Kidney (tissue), 14 donors: ENCODE measurements around the gene CDHR4. TPM values are rescaled to one million over a fixed set of nuclear protein-coding genes. Genes with fewer than 3 reads are reported as not detected.

Experiments
- DNase-seq, 5 donors: peaks; one replicate each; pipeline ENCODE4 v3.0.0-alpha.2; 2013 to 2020
- FAIRE-seq: peaks from 2 replicates; lab custom pipeline; 2012; peaks lifted over from hg19 to GRCh38; lab: Jason Lieb, UNC
- H3K27ac ChIP-seq, 2 donors: one replicate each; pipeline ENCODE4 v1.7.0; 2013; ENCODE audit warnings: low read depth in 2 of 2, low read length in 2 of 2, inconsistent platforms in 1 of 2
- H3K27me3 ChIP-seq: one replicate; pipeline ENCODE4 v1.7.1; 2013; ENCODE audit warnings: low read length, inconsistent platforms; ENCODE audit not compliant: control insufficient read depth, insufficient read depth
- H3K36me3 ChIP-seq, 3 donors: one replicate each; pipeline versions ENCODE4 v1.7.0 to v1.7.1; 2013; ENCODE audit warnings: low read length in 3 of 3, control low read depth in 1 of 3, inconsistent platforms in 1 of 3; ENCODE audit not compliant: insufficient read depth in 3 of 3, control insufficient read depth in 2 of 3
- H3K4me1 ChIP-seq, 3 donors: one replicate each; pipeline versions ENCODE4 v1.7.0 to v1.7.1; 2013; ENCODE audit warnings: low read length in 3 of 3, inconsistent platforms in 1 of 3, low read depth in 1 of 3; ENCODE audit not compliant: control insufficient read depth in 2 of 3, insufficient read depth in 2 of 3
- H3K4me3 ChIP-seq, 3 donors: one replicate each; pipeline versions ENCODE4 v1.7.0 to v1.8.1; 2013; ENCODE audit warnings: low read length in 3 of 3, control low read depth in 1 of 3, inconsistent platforms in 1 of 3
- H3K9ac ChIP-seq, 3 donors: one replicate each; pipeline versions ENCODE4 v1.7.0 to v1.7.1; 2013; ENCODE audit warnings: low read length in 3 of 3, control low read depth in 1 of 3, inconsistent platforms in 1 of 3
- H3K9me3 ChIP-seq, 3 donors: one replicate each; pipeline versions ENCODE4 v1.7.0 to v1.7.1; 2013; ENCODE audit warnings: low read length in 3 of 3, control low read depth in 1 of 3, inconsistent platforms in 1 of 3; ENCODE audit not compliant: control insufficient read depth in 2 of 3, insufficient read depth in 1 of 3
- intact Hi-C: fragments of 100-400 bp; cut with DNase I; formaldehyde crosslinking; loops from one replicate; pipeline ENCODE4 v1.11.1; 2022
- polyA plus RNA-seq: library from polyadenylated mRNA; stranded (reverse); fragments of 350-450 nt; fragmentation: Illumina TruSeq; extraction: RNeasy Lipid Tissue Mini Kit (QIAGEN cat#74804); gene quantifications from one replicate; pipeline ENCODE4 v1.2.3, GENCODE V29; 2014; ENCODE audit warnings: low read depth, low replicate concordance; ENCODE audit not compliant: insufficient read depth
- total RNA-seq: library from RNA; stranded (reverse); fragmentation: NEBNext Ultra II Directional; extraction: Animal tissue kit (Norgen Biotek cat#: 25700); gene quantifications from one replicate; pipeline ENCODE4 v1.2.1, GENCODE V29; 2021
- TF ChIP-seq, protein P1 (sequence below): IDR thresholded peaks from 3 replicates; pipeline ENCODE4 v1.5.1; 2012; ENCODE audit warnings: mild to moderate bottlenecking, moderate library complexity, borderline replicate concordance; ENCODE audit not compliant: insufficient read depth; ENCODE audit errors: extremely low read depth
- donor health status: control.
- donor health status: control.
- donor health status: control.
- donor health status: control.
- donor health status: control.
- donor health status: DM: yes; HTN: yes; CAD: no.
- donor health status: Normal renal cell carcinoma (clear cell type).

CDHR4 gene
- total and polyA plus RNA-seq, 2 donors from 2014 or later, result 0.54 TPM; not detected in 1

DNA sequence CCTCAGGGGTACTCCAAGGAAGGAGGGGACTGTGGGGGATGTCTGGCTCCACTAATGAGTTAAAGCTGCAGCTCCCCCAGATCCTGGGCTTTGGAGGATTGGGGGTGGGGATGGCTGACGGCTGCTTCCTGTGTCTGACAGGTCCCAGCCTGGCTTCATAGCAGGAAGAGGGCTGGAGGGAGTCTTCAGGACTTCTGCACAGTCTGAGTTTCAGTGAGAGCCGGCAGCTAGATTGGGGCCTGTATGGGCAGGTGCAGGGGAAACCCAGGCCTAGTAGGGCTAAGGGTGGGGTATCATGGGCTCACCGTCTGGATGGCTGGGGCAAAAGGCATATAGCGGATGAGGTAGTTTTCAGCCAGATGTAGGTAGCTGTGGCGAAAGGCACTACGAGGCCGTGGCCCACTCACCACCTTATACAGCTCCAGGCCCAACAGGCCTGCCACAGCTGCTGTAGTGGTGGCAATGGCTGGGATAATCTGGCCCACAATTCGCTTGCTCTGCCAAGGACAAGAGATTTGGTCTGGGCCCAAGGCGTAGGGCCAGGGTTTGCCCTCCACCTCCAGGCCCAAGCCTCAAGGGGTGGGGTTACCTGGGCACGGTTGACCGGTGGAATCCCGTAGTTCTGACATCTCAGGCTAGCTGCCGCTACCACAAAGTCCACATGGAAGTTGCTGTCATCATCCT, 7.9 kb upstream of the CDHR4 start:
- FAIRE-seq (no peak), DNase-seq (peak in 4 of 5 donors; percentile 65 to 89 (median 67))
- Histone ChIP-seq H3K9ac (no peak overlapping the region), H3K9me3 (no peaks in the 10 kb centered on the region), H3K27me3 (no peaks in the 10 kb centered on the region), H3K4me1 (peaks cover 4 to 63% (median 4%) of the 10 kb centered on the region in 3 donors), H3K36me3 (peaks cover 0 to 13% (median 6%) of the 10 kb centered on the region in 3 donors), H3K27ac (peak overlapping the region in 1 of 2 donors; percentile 57), H3K4me3 (no peak overlapping the region)
- TF ChIP-seq, protein P1, sequence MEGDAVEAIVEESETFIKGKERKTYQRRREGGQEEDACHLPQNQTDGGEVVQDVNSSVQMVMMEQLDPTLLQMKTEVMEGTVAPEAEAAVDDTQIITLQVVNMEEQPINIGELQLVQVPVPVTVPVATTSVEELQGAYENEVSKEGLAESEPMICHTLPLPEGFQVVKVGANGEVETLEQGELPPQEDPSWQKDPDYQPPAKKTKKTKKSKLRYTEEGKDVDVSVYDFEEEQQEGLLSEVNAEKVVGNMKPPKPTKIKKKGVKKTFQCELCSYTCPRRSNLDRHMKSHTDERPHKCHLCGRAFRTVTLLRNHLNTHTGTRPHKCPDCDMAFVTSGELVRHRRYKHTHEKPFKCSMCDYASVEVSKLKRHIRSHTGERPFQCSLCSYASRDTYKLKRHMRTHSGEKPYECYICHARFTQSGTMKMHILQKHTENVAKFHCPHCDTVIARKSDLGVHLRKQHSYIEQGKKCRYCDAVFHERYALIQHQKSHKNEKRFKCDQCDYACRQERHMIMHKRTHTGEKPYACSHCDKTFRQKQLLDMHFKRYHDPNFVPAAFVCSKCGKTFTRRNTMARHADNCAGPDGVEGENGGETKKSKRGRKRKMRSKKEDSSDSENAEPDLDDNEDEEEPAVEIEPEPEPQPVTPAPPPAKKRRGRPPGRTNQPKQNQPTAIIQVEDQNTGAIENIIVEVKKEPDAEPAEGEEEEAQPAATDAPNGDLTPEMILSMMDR, result no peak
- intact Hi-C loops, result no loop called here

DNA sequence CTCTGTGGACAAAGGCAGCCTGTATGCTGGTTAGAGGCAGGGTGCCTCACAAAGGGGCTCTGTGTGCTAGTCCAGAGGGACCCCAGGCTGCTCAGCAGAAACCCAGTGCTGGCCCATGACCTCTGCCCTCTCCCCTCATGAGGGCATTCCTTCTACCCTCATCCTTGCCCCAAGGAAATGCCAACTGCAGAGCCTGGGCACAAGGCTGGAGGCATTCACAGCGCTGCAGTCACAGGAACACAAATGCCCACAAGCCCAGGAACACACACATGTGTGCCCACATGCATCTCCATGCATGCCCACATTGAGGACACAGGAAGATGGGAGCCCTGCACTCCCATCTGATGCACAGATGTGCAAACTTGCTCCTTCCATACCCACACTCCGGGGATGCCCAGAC, 7.2 kb upstream of the CDHR4 start:
- Histone ChIP-seq H3K9ac (no peak overlapping the region), H3K9me3 (no peaks in the 10 kb centered on the region), H3K36me3 (peaks cover 0 to 13% (median 4%) of the 10 kb centered on the region in 3 donors), H3K27me3 (no peaks in the 10 kb centered on the region), H3K27ac (no peak overlapping the region), H3K4me3 (no peak overlapping the region), H3K4me1 (peaks cover 4 to 59% (median 4%) of the 10 kb centered on the region in 3 donors)
- DNase-seq (no peak), FAIRE-seq (no peak)
- TF ChIP-seq, protein P1, result no peak
- intact Hi-C loops, result no loop called here

DNA sequence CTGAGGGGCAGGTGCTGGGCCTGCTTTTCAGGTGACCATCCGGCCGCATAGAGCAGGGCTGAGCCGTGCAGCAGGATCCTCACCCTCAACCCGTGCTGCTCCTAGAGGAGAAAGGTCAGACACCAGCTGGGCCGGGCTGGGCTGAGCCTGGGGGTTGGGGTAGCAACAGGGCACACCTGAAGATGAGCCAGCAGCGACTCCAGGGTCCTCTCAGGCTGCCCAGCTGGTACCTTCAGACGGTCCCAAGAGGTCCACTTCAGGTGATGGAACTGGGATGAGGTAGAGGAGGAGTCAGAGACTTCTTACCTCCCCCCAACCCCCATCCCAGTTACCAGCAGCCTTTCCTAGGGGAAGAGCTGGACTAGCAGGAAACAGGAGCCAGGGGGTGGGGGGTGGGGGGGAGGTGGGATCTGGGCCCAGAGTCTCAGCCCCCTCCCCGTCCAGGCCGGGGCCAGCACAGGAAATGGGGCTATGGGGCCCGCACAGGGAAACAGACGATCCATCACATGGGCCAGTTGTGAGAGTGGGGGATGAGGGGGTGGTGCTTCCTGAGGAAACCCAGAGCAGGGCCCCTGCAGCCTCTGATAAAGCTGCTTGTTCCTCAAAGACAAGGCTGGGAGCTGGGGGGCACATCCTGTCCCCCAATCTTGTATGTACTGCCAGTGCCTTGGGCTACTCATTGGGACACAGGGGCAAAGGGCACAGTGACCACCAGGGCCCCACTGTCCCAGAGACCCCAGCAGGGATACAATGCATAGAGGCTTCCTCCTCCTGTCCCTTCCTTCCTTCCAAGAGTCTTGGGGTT, 6.4 kb upstream of the CDHR4 start:
- Histone ChIP-seq H3K36me3 (peaks cover 0 to 13% (median 3%) of the 10 kb centered on the region in 3 donors), H3K9ac (peak overlapping the region in 1 of 3 donors; percentile 12), H3K27ac (peak overlapping the region; percentile 86 to 95), H3K4me1 (peaks cover 4 to 52% (median 4%) of the 10 kb centered on the region in 3 donors), H3K27me3 (no peaks in the 10 kb centered on the region), H3K4me3 (peak overlapping the region in 1 of 3 donors; percentile 32), H3K9me3 (no peaks in the 10 kb centered on the region)
- DNase-seq (peak; percentile 83 to 96 (median 86)), FAIRE-seq (no peak)
- TF ChIP-seq, protein P1, result no peak
- intact Hi-C loops, result no loop called here
